ENCODE results near the gene SERPINA4. TPM values are rescaled to one million over a fixed set of nuclear protein-coding genes. Genes with fewer than 3 reads are reported as not detected.

Gene SERPINA4
- total and polyA plus RNA-seq, 9 of the 15 experiments (the other 6 are each of a cell fraction or from before 2014, with no cell fraction given) = not detected

DNA sequence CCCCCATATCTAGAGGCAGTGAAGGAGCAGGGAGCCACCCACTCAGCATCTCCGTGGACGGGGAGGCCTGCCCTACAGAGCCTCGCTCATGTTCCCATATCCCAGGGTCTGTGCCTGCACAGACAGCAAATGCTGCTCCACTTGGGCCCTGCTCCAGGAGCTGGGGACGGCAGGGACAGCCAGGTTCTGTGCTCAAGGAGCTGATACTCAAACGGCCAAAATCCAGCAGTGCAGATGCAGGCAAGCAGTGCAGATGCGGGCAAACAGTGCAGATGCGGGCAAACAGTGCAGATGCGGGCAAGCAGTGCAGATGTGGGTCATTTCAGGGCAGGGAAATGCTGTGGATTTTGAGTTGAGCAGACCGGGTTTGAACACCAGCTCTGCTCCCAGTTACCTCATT lies 45.8 kb upstream of the SERPINA4 start:
- intact Hi-C loops (cut with micrococcal nuclease) (no loop called here), in situ Hi-C loops (cut with MboI) (no loop called here)
- H3K79me2 ChIP-seq (ENCODE audit: control insufficient read depth, insufficient read depth, low read length) = no peaks in the 10 kb centered on the region
- POLR2A ChIA-PET = no interaction called here
- TF ChIP-seq RAD21 (CRISPR knock-in tag; conservative IDR thresholded peaks at IDR 0.05 in 1 of 2, IDR thresholded peaks at IDR 0.05 in 1 of 2) (no peak), ARID2 (IDR thresholded peaks at IDR 0.05) (no peak), RAD51 (IDR thresholded peaks at IDR 0.05; ENCODE audit: borderline replicate concordance, low read depth) (no peak), SMAD4 (CRISPR knock-in tag; conservative IDR thresholded peaks at IDR 0.05) (no peak), PURB (CRISPR knock-in tag; IDR thresholded peaks at IDR 0.05; ENCODE audit: low read depth) (no peak), CHAMP1 (IDR thresholded peaks at IDR 0.05) (no peak), NFIX (CRISPR knock-in tag; IDR thresholded peaks at IDR 0.05; ENCODE audit: low read depth) (no peak), POLR2A (conservative IDR thresholded peaks at IDR 0.05) (no peak), SOX6 (IDR thresholded peaks at IDR 0.05) (no peak), SIRT6 (IDR thresholded peaks at IDR 0.05; ENCODE audit: low read depth, low read length) (no peak)
- TF ChIP-seq, protein P1, sequence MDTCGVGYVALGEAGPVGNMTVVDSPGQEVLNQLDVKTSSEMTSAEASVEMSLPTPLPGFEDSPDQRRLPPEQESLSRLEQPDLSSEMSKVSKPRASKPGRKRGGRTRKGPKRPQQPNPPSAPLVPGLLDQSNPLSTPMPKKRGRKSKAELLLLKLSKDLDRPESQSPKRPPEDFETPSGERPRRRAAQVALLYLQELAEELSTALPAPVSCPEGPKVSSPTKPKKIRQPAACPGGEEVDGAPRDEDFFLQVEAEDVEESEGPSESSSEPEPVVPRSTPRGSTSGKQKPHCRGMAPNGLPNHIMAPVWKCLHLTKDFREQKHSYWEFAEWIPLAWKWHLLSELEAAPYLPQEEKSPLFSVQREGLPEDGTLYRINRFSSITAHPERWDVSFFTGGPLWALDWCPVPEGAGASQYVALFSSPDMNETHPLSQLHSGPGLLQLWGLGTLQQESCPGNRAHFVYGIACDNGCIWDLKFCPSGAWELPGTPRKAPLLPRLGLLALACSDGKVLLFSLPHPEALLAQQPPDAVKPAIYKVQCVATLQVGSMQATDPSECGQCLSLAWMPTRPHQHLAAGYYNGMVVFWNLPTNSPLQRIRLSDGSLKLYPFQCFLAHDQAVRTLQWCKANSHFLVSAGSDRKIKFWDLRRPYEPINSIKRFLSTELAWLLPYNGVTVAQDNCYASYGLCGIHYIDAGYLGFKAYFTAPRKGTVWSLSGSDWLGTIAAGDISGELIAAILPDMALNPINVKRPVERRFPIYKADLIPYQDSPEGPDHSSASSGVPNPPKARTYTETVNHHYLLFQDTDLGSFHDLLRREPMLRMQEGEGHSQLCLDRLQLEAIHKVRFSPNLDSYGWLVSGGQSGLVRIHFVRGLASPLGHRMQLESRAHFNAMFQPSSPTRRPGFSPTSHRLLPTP (IDR thresholded peaks at IDR 0.05; ENCODE audit: borderline replicate concordance, extremely low read depth, insufficient read length) = no peak
- H3K27ac ChIP-seq (ENCODE audit: extremely low read depth, low read depth, low read length) = no peak overlapping the region
- no peaks in the 10 kb centered on the region for H3K36me3 ChIP-seq (ENCODE audit: control insufficient read depth, insufficient read depth, low read length)
- no peak for FAIRE-seq
- H3K4me3 ChIP-seq = no peak overlapping the region
- H3K4me2 ChIP-seq (ENCODE audit: insufficient read depth, low read length) = no peak overlapping the region
- H4K20me1 ChIP-seq (replicated peaks; ENCODE audit: control insufficient read depth, insufficient read depth, low read length) = no peaks in the 10 kb centered on the region
- no peak for ATAC-seq
- no peak for DNase-seq (ENCODE audit: extremely low read depth in 1 of 4, low spot score in 3 of 4)
- WGBS (ENCODE audit: insufficient coverage, low coverage, missing lambda C conversion rate) = 0% methylated on average over 7 of the region's 9 CpGs
- H3K27me3 ChIP-seq (ENCODE audit: control insufficient read depth in 2 of 2, insufficient read depth in 2 of 2, low read length in 2 of 2) = no peaks in the 10 kb centered on the region; a peak in 1 of 5 replicates
- no peaks in the 10 kb centered on the region for H3K4me1 ChIP-seq (replicated peaks in 1 of 2; ENCODE audit: control insufficient read depth in 2 of 2, insufficient read depth in 2 of 2, low read length in 2 of 2)
- H3K9me3 ChIP-seq (replicated peaks; ENCODE audit: control insufficient read depth, insufficient read depth, low read depth, low read length) = no peaks in the 10 kb centered on the region
- CTCF ChIA-PET (ENCODE audit: low intra/inter-chr PET ratio) = no interaction called here
- BruUV-seq (replicated peaks) = no TSS peak
- no peak overlapping the region for H2AFZ ChIP-seq (ENCODE audit: low read depth, low read length)
- no peaks in the 10 kb centered on the region for H3K9me1 ChIP-seq (ENCODE audit: control insufficient read depth, insufficient read depth, low read length)
- no peak overlapping the region for H3K9ac ChIP-seq (ENCODE audit: insufficient read depth in 1 of 2, low read depth in 2 of 2, low read length in 2 of 2)
